ENCODE data around the gene SPACA6.

DNA sequence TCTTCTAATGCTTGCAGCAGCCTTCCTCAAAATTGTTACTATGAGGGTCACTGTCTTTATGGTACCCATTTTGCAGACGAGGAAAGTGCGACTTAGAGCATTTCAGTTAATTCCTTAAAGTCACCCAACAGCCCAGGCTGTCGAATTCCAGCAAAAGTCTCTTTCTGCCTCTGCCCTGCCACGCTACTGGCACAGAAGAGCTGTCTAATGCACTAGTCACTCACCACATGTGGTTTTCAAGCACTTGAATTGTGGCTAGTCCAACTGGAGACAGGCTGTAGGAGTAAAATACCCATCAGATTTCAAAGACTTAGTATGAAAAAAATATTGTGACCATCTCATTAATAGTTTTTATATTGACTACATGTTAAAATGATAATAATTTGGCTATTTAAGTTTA lies 56.8 kb downstream of the SPACA6 start:
- TF ChIP-seq CTCF (conservative IDR thresholded peaks at IDR 0.05) (no peak), EZH2 (IDR thresholded peaks at IDR 0.05; ENCODE audit: low read depth) (no peak)

All from PC-9 (cell line).